Naive B cell (primary cell): Measurements from ENCODE around the gene C9orf78. TPM values are rescaled to one million over a fixed set of nuclear protein-coding genes. Genes with fewer than 3 reads are reported as not detected.

ENCODE experiments used
- ATAC-seq, 2 donors: fragments of 150-1000 bp; cut with Tn5 transposase; 2 replicates each; pipeline ENCODE4 v1.10.0; 2021; ENCODE audit warnings: low read depth in 2 of 2, mild to moderate bottlenecking in 2 of 2, moderate library complexity in 2 of 2
- DNase-seq: peaks from one replicate; pipeline ENCODE4 v3.0.0; 2022
- H3K27ac Mint-ChIP-seq, 6 donors: one replicate each; pipeline ENCODE4 v1.8.0; 2020 to 2022; ENCODE audit warnings: mild to moderate bottlenecking in 6 of 6, mixed read lengths in 6 of 6, moderate library complexity in 5 of 6, inconsistent platforms in 2 of 6
- H3K27me3 Mint-ChIP-seq, 3 donors: one replicate each; pipeline ENCODE4 v1.8.0; 2021 to 2022; ENCODE audit warnings: mixed read lengths in 3 of 3, mild to moderate bottlenecking in 1 of 3
- H3K36me3 Mint-ChIP-seq, 2 donors: one replicate each; pipeline ENCODE4 v1.8.0; 2020 to 2022; ENCODE audit warnings: mixed read lengths in 2 of 2, inconsistent platforms in 1 of 2, mild to moderate bottlenecking in 1 of 2
- H3K4me1 Mint-ChIP-seq, 3 donors: one replicate each; pipeline ENCODE4 v1.8.0; 2020 to 2022; ENCODE audit warnings: mixed read lengths in 3 of 3, inconsistent platforms in 1 of 3, mild to moderate bottlenecking in 1 of 3, moderate library complexity in 1 of 3
- H3K4me3 Mint-ChIP-seq, 8 donors: one replicate each; pipeline ENCODE4 v1.8.0; 2020 to 2022; ENCODE audit warnings: mild to moderate bottlenecking in 8 of 8, mixed read lengths in 8 of 8, moderate library complexity in 8 of 8, inconsistent platforms in 2 of 8
- H3K9me3 Mint-ChIP-seq, 7 donors: one replicate each; pipeline ENCODE4 v1.8.0; 2020 to 2022; ENCODE audit warnings: mixed read lengths in 7 of 7, mild to moderate bottlenecking in 5 of 7, inconsistent platforms in 2 of 7, moderate library complexity in 1 of 7
- polyA plus RNA-seq, 6 donors: library from polyadenylated mRNA; unstranded; fragments of 300-500 nt; fragmentation: Illumina TruSeq; gene quantifications; one replicate each; pipeline ENCODE4 v1.2.3, GENCODE V29; 2021; ENCODE audit warnings: low read depth in 6 of 6

Gene C9orf78
- polyA plus RNA-seq, 6 donors from 2014 or later = 100 to 148 (median 120) TPM

DNA sequence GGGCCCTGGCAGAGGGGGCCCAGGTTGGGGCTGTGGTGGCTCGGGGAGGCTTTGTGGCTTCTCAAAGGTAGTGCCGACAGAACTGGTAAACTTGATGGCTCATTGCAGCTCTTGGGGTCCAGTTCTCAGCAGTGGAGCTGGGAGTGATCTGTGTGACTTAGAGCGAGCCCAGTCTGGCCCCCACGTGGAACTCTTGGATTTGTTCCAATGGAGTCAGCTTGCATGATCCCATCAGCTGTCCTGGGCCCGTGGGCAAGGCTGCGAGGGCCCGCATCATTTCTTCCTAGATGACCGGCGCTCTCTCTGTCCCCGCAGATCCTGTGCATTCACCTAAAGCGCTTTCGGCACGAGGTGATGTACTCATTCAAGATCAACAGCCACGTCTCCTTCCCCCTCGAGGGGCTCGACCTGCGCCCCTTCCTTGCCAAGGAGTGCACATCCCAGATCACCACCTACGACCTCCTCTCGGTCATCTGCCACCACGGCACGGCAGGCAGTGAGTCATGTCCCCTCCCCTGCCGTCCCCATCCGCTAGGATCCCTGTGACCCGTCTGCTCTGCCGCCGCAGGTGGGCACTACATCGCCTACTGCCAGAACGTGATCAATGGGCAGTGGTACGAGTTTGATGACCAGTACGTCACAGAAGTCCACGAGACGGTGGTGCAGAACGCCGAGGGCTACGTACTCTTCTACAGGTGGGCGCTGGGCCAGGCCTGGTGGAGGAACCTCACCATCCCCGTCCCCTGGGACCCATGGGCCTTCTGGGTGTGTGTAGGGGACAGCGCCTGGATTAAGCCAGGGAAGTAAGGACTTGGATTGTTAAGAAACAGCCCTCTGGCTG is 39.4 kb upstream of the C9orf78 start:
- no peaks in the 10 kb centered on the region for H3K27me3 Mint-ChIP-seq
- peaks cover 0 to 7% of the 10 kb centered on the region in 2 donors for H3K36me3 Mint-ChIP-seq
- peaks cover 0 to 3% (median 0%) of the 10 kb centered on the region in 3 donors for H3K4me1 Mint-ChIP-seq
- DNase-seq = no peak
- no peak for ATAC-seq
- peak overlapping the region in 1 of 6 donors; percentile 87 for H3K27ac Mint-ChIP-seq
- no peaks in the 10 kb centered on the region for H3K9me3 Mint-ChIP-seq
- peak overlapping the region in 1 of 8 donors; percentile 80 for H3K4me3 Mint-ChIP-seq

DNA sequence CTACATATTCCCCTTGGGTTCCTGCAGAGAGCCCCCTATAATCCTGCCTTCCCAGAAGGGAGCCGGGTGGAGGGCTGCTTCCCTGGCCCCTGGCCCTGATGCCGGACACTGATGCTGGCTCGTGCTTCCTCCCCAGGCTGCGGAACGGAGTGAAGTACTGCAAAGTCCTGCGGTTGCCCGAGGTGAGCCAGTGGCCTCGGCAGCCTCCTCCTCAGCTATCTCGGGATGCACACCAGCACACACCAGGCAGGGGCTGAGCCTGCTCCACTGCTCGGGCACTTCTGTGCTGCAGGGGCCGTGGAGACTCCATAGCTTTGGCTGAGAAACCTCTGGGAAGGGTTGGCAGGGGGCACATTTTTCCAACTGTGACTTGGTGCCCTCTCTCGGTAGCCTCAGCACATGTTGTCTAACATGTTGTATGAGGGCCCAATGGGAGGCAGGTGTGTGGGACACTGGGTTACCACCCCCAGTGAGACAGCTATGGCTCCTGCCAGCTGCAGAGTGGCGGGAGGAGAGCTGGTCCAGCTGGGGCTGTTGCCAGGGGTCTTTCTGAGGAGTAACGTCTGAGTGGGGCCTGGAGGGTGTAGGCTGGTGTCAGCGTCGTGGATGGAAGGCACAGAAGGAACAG is 38.6 kb upstream of the C9orf78 start:
- peaks cover 0 to 3% (median 0%) of the 10 kb centered on the region in 3 donors for H3K4me1 Mint-ChIP-seq
- ATAC-seq = no peak
- no peaks in the 10 kb centered on the region for H3K27me3 Mint-ChIP-seq
- peak overlapping the region in 3 of 6 donors; percentile 7 to 87 (median 75) for H3K27ac Mint-ChIP-seq
- no peaks in the 10 kb centered on the region for H3K9me3 Mint-ChIP-seq
- H3K36me3 Mint-ChIP-seq = peaks cover 0 to 7% of the 10 kb centered on the region in 2 donors
- DNase-seq = no peak
- H3K4me3 Mint-ChIP-seq = no peak overlapping the region

DNA sequence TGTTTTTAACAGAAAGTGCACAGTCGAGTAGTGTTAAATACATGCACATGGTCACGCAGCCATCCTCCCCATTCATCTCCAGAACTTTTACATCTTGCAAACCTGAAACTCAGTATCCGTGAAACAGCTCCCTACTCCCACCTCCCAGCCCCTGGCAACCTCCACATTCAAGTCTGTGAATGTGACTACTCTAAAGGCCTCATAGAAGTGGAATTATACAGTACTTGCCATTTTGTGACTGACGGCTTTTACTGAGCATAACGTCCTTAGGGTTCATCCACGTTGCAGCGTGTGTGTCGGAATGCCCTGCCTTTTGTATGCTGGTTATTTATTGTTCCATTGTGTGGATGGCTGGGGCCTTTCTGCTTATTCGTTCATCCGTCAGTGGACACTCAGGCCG is 36.0 kb upstream of the C9orf78 start:
- peaks cover 0 to 7% of the 10 kb centered on the region in 2 donors for H3K36me3 Mint-ChIP-seq
- no peaks in the 10 kb centered on the region for H3K27me3 Mint-ChIP-seq
- peak overlapping the region in 2 of 6 donors; percentile 38 to 77 for H3K27ac Mint-ChIP-seq
- ATAC-seq (no peak), DNase-seq (no peak)
- no peaks in the 10 kb centered on the region for H3K9me3 Mint-ChIP-seq
- H3K4me1 Mint-ChIP-seq = peaks cover 3 to 8% (median 5%) of the 10 kb centered on the region in 3 donors
- no peak overlapping the region for H3K4me3 Mint-ChIP-seq

DNA sequence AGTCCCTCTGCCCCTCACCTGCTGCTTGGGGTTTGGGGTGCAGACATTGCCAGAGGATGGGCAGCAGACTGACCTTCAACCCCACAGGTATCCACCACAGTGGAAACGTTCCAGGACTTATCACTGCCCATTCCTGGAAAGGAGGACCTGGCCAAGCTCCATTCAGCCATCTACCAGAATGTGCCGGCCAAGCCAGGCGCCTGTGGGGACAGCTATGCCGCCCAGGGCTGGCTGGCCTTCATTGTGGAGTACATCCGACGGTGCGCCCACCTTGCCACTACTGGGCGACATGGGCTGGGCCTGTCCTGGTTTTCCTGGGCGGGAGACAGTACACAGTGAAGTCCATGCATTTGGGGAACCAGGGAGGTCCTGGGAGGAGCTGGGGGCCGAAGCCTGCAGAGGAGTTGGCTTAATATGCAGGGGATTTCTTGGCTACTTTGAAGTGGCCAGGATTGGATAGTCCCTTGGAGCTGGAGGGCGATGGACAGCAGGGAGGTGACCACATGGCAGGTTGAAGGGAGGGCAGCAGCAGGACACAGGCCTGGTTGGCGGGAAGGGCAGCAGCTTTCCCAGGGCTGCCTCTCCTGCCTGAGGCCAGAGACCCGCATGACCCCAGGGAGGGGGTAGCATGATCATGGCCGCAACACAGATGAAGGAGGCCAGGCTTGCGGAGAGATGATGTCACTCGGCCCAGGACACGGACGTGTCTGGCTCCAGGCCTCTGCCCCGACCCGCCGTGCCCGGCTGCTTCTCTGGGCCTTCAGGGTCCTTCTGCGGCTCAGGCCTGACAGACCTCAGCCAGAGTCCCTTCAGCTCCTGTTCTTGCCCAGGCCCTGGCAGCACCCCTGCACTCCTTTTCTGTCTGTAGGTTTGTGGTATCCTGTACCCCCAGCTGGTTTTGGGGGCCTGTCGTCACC is 34.8 kb upstream of the C9orf78 start:
- Mint-ChIP-seq H3K36me3 (peaks cover 3 to 7% of the 10 kb centered on the region in 2 donors), H3K27me3 (no peaks in the 10 kb centered on the region), H3K27ac (peak overlapping the region in 1 of 6 donors; percentile 63), H3K4me3 (no peak overlapping the region), H3K9me3 (no peaks in the 10 kb centered on the region), H3K4me1 (peaks cover 6 to 15% (median 10%) of the 10 kb centered on the region in 3 donors)
- DNase-seq = no peak
- no peak for ATAC-seq

DNA sequence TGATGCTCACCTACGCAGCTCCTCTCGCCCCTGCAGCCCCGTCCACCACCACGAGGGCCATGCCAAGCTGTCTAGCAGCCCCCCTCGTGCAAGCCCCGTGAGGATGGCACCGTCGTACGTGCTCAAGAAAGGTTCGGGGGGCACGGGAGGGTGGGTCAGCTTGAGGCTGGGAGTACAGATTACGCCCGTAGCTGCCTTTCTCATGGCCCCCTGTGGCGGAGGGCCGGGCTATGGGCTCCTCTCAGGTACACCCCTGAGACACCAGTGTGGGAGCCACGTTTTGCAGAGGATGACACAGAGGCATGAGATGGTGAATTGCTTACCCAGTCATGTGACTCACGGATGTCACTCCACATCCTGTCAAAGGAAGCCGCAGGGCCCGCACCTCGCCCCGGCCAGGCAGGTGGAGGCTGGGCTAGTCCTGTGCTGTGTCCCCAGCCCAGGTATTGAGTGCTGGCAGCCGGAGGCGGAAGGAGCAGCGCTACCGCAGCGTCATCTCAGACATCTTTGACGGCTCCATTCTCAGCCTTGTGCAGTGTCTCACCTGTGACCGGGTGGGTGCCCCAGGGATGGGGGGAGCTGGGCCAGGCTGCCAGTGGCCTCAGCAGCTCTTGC is 33.9 kb upstream of the C9orf78 start:
- DNase-seq (no peak), ATAC-seq (peak; percentile 68 to 79)
- Mint-ChIP-seq H3K36me3 (peaks cover 4 to 6% of the 10 kb centered on the region in 2 donors), H3K9me3 (no peaks in the 10 kb centered on the region), H3K27me3 (no peaks in the 10 kb centered on the region), H3K27ac (peak overlapping the region in 1 of 6 donors; percentile 54), H3K4me1 (peaks cover 6 to 15% (median 10%) of the 10 kb centered on the region in 3 donors), H3K4me3 (no peak overlapping the region)

DNA sequence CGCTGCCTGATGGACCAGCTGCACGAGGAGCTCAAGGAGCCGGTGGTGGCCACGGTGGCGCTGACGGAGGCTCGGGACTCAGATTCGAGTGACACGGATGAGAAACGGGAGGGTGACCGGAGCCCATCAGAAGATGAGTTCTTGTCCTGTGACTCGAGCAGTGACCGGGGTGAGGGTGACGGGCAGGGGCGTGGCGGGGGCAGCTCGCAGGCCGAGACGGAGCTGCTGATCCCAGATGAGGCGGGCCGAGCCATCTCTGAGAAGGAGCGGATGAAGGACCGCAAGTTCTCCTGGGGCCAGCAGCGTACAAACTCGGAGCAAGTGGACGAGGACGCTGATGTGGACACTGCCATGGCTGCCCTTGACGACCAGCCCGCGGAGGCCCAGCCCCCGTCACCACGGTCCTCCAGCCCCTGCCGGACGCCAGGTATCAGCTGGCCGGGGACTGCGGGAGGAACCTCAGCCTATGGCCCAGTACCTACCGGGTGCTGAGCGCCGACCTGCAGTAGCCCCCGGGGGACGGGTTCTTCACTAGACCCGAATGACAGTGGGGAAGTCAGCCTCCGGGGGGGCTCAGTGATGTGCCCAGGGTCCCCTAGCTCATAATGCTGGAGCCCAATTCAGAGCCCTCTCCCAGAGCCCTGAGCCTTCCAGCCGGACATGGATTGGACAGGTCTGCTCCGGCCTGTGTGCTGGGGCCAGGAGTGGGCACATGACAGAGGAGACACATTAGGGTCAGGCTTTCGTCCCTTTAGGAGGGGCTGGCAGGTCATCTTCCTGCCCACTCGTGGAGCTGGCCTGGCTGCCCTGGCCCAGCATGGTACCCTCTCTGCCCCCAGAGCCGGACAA is 33.2 kb upstream of the C9orf78 start:
- ATAC-seq (no peak), DNase-seq (no peak)
- H3K27me3 Mint-ChIP-seq = no peaks in the 10 kb centered on the region
- peak overlapping the region in 1 of 6 donors; percentile 54 for H3K27ac Mint-ChIP-seq
- peaks cover 6 to 20% (median 13%) of the 10 kb centered on the region in 3 donors for H3K4me1 Mint-ChIP-seq
- no peaks in the 10 kb centered on the region for H3K9me3 Mint-ChIP-seq
- H3K4me3 Mint-ChIP-seq = no peak overlapping the region
- H3K36me3 Mint-ChIP-seq = peaks cover 0 to 6% of the 10 kb centered on the region in 2 donors

DNA sequence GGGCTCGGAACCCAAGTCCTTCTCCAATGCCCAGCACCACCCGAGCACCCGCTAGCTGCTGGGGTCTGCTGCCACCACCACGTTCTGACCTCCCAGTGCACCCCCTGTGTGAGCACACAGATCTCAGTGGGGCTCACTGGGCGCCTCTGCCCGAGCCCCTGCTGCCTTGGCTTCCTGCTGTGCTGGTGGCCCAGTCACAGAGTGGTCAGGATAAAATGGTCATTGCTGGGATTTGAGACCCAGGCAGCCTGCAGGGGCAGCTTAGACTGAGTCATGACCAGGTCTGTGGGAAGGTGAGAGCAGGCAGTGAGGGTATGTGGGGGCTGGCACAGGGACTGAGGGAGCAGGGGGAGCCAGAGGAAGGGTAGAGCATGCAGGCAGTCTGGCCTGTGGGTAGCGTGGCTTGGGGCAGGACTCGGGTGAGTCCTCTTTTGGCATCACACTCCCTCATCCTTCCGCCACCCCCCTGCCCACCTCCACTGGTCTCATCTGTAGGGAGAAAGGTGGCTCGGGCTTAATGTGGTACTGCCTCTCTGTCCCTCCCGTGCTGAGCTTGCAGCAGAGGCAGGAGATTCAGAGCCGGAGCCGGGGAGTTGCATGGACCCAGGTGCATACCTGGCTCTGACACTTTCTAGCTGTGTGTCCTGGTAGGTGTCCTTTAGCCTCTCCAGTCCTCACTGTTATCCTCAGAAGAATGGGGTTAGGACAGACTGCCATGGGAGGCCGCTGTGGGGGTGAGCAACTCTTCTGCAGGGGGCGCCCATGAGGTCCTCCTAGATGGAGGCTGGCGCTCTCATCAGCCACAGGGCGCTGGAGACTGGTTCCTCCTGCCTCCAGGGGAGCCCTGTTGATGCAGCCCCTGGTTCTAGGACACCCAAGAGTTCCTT is 32.3 kb upstream of the C9orf78 start:
- H3K9me3 Mint-ChIP-seq = no peaks in the 10 kb centered on the region
- H3K4me3 Mint-ChIP-seq = no peak overlapping the region
- DNase-seq = no peak
- no peaks in the 10 kb centered on the region for H3K27me3 Mint-ChIP-seq
- H3K27ac Mint-ChIP-seq = peak overlapping the region in 1 of 6 donors; percentile 44
- ATAC-seq = no peak
- peaks cover 6 to 24% (median 17%) of the 10 kb centered on the region in 3 donors for H3K4me1 Mint-ChIP-seq
- H3K36me3 Mint-ChIP-seq = peaks cover 0 to 6% of the 10 kb centered on the region in 2 donors

DNA sequence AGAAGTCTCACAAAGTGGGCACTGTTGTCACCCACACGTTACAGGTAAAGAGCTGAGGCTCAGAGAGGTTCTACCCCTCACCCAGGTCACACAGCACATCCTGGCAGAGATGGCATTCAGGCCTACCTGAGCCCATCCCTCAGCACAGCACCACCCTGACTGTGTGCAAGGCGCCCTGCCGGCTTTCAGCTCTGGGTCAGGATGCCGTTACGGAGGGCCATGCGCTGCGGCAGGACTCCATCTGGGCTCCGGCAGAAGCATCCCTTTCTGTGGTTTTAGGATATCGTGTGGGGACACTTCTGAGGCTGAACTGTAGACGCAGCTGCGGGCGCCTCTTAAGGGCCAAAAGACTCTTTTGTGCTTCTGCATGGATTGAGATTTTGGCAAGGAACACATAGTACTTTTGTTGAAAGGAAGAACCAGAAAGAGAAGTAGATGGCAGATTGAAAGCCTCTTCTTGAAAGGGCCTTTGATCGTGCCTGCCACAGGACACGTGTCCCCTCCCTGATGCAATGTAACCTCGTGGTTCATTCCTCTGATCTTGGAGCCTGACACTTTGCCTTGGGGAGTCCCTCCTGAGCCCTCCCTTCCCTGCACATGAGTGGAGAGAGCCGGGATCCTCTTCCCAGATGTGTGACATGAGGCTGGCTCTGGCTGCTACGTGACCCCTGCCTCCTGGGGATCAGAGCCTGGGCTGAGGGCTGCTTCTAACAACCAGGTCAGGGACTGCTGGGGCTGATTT is 31.5 kb upstream of the C9orf78 start:
- Mint-ChIP-seq H3K9me3 (no peaks in the 10 kb centered on the region), H3K27me3 (no peaks in the 10 kb centered on the region), H3K27ac (peak overlapping the region in 1 of 6 donors; percentile 79), H3K4me3 (no peak overlapping the region), H3K4me1 (peaks cover 6 to 24% (median 17%) of the 10 kb centered on the region in 3 donors), H3K36me3 (peaks cover 0 to 11% of the 10 kb centered on the region in 2 donors)
- no peak for ATAC-seq
- DNase-seq = no peak

DNA sequence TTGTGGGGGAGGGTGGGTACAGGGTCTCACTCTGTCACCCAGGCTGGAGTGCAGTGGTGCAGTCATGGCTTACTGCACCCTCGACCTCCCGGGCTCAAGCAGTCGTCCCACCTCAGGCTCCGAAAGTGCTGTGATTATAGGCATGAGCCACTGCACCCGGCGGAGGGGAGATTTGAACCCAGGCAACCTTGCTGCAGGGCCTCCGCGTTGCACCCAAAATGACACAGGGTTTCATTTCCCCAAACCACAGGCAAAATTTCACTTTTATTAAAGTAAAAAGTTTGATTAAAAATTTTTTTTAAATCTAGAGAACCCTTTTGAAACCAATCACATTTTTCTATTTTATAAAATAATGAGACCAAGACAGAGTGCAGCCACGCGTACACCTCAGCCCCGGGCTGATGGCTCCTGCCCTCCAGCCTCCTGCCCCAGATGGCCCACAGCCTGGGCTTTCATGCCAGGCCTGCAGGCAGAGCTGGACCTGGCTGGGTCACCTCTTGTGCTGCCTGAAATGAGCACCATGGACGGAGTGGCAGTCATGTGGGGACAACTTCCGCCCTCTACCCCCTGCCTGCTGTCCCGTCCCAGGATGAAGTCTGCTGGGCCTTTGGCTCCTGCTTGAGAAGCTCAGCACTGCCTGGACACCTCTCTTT is 30.7 kb upstream of the C9orf78 start:
- Mint-ChIP-seq H3K27me3 (no peaks in the 10 kb centered on the region), H3K36me3 (peaks cover 0 to 12% of the 10 kb centered on the region in 2 donors), H3K9me3 (no peaks in the 10 kb centered on the region), H3K4me3 (no peak overlapping the region), H3K27ac (peak overlapping the region in 1 of 6 donors; percentile 79), H3K4me1 (peaks cover 6 to 21% (median 17%) of the 10 kb centered on the region in 3 donors)
- DNase-seq (no peak), ATAC-seq (no peak)

GRCh38 chr9:129864991-129865647 is 30.0 kb upstream of the C9orf78 start:
- H3K9me3 Mint-ChIP-seq = no peaks in the 10 kb centered on the region
- no peak overlapping the region for H3K4me3 Mint-ChIP-seq
- no peak overlapping the region for H3K27ac Mint-ChIP-seq
- no peaks in the 10 kb centered on the region for H3K27me3 Mint-ChIP-seq
- peaks cover 0 to 12% of the 10 kb centered on the region in 2 donors for H3K36me3 Mint-ChIP-seq
- peaks cover 6 to 21% (median 17%) of the 10 kb centered on the region in 3 donors for H3K4me1 Mint-ChIP-seq
- DNase-seq (no peak), ATAC-seq (no peak)
